Stimulated activated CD8-positive, alpha-beta memory T cell treated with anti-CD3 and anti-CD28 coated beads, Interleukin-4, amount 100 ng/mL, for 4 hours (primary cell): Measurements from ENCODE around the gene VEGFB.

Experiments
- DNase-seq, 2 donors: peaks; one replicate each; pipeline ENCODE4 v3.0.0-alpha.2; 2020; ENCODE audit warnings: low read depth in 2 of 2, low spot score in 1 of 2

The VEGFB gene

GRCh38 chr11:64276653-64277431, 42.5 kb downstream of the VEGFB start:
- no peak for DNase-seq

GRCh38 chr11:64278576-64279190, 44.3 kb downstream of the VEGFB start:
- DNase-seq: no peak

GRCh38 chr11:64281957-64282770, 47.8 kb downstream of the VEGFB start:
- no peak for DNase-seq

GRCh38 chr11:64283092-64283491, 48.7 kb downstream of the VEGFB start:
- DNase-seq: no peak

- DNase-seq: peak; percentile 79 to 84
These were observed 49.9 kb downstream of the VEGFB start, which contains the start of gene BAD for GRCh38 chr11:64284048-64284961. Gene BAD (minus strand): TSS chr11:64284665. CDS start chr11:64284368, 297 bp downstream.

- DNase-seq: peak; percentile 79 to 84
These were observed 50.8 kb downstream of the VEGFB start, which contains the start of gene GPR137 for GRCh38 chr11:64284962-64285884. Gene GPR137 (plus strand): TSS chr11:64285848. CDS start chr11:64286525, 677 bp downstream.

- DNase-seq: no peak
These were observed 51.8 kb downstream of the VEGFB start for GRCh38 chr11:64285885-64286800.

GRCh38 chr11:64286801-64287159, 52.4 kb downstream of the VEGFB start:
- DNase-seq: no peak

GRCh38 chr11:64287676-64288352, 53.4 kb downstream of the VEGFB start:
- no peak for DNase-seq

- DNase-seq: no peak
These were observed 54.0 kb downstream of the VEGFB start for GRCh38 chr11:64288353-64288750.
